NCI-H2196 (cell line): ENCODE measurements around the gene HDAC2.
"Not testable (repeated sequence)": the region's sequence is repeated elsewhere in the genome, so short reads cannot be mapped to it uniquely, and the experiment has no call there.

ENCODE experiments used
- DNase-seq: peaks from one replicate; lab custom pipeline; 2025; ENCODE audit not compliant: unreplicated experiment; lab: John Stamatoyannopoulos, UW

The HDAC2 gene

GRCh38 chr6:113976806-113977205 lies 5.9 kb upstream of the HDAC2 start:
- no peak for DNase-seq

DNA sequence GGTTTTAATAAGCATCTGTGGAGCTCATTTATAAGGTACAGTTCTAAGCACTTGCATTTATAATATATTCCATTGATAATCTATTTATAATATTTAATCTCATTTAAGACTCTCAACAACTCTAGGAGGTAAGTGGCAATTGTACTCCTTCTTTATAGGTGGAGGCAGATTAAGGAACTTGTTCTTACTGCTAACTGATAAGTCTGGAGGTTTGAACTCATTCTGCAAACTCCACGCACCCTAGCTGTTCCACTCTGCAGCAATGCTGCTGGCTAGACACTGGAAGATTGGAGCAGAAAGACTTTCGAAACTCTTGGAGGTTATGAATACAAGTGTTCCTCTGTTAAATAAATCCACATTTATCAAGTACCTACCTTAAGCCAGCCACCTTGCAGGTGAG lies 793 bp upstream of the HDAC2 start:
- no peak for DNase-seq

DNA sequence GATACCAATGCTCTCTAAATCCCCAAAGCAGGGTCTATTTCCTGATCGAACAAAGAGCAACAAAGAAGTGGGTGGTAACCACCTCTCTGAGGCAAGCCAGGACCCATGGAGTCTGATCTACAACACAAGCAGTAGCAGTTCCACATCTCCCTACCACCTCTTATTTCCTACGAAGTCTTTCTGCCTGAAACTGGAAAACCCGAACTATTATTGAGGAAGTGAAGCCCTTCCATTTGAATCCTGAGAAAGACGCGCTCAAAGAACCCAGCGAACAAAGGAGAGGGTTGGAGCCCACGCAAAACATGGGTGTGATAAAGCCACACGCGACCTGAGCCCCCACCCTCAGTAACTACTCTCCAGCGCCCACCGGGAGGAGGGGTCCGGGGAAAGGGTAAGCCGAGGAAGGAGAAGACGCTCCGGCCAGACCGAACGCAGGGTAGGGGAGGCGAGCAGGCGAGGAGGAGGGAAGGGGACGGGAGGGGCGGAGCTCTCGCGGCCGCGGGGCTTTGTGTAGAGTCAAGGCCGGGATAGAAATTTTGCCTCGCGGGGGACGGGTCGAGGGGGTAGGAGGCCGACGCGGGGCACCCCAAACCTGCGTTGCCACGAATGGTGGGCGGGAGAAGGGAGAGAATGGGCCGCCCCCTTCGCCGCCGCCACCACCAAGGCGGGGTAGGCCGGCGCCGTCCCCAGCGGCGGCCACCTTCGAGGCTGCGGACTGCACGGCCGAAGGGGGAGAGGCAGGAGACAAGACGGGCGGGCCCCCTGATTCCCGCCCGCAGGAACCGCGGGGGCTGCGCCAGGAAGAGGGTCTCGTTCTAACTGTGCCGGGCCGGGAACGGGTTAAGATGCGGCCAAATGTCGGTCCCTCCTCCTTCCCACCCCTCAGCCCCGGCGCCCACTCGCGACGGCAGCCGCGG lies 802 bp downstream of the HDAC2 start:
- DNase-seq: peak; percentile 15

- DNase-seq: no peak
Observed at GRCh38 chr6:113968472-113968871, 2.5 kb downstream of the HDAC2 start.

GRCh38 chr6:113967777-113968176 lies 3.2 kb downstream of the HDAC2 start:
- no peak for DNase-seq

GRCh38 chr6:113960795-113961194 lies 10.2 kb downstream of the HDAC2 start:
- no peak for DNase-seq

DNA sequence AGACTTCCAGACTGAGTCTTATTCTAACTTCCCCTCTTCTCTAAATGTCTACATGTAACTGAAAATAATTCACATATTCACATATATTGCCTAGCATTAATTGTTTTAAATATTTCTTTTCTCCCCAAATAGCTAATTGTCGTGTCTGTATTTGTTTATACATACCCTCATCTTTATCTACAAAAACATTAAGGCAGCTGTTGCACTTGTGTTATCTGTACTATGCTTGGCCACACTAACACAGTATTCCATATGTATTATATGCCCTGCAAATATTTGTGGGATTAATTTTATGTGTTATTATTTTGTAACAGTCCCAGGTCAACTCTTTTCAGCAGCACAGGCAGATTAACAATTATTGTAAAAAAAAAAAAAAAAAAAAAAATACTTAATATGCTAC lies 11.7 kb downstream of the HDAC2 start:
- no peak for DNase-seq

- DNase-seq: no peak
Observed at GRCh38 chr6:113954653-113955052, 16.3 kb downstream of the HDAC2 start.

DNA sequence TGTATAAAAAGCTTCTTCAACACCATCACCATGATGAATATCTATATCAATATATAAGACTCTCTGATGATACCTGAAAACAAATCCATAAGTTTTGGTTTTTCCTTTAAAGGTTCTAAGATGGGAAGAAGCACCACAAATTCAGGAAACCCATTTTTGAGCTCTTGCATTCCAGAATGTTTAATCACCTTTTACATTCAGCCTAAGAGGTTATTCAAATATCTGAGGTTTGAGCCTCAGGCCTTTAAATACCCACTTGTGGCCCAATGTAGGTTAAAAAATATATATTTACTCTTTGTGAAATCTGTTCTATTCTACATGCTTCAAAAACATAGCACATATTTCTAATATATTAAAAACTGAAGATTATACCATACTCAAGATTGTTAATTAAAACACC lies 17.6 kb downstream of the HDAC2 start:
- no peak for DNase-seq

DNA sequence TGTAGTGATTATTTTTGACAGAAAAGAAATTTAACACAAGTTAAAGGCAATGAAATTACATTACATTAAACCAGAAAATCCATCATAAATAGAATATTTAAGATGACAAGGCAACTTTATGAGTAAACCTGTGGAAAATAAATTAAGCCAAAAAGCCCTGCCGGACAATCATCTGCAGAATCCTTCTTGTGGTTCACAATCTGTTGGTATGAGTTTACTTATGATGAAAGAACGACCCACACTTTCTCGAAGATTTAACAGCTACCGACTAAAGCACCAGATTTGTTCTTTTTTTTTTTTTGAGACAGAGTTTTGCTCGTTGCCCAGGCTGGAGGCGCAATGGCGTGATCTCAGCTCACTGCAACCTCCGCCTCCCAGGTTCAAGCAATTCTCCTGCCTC lies 21.4 kb downstream of the HDAC2 start:
- DNase-seq: no peak

DNA sequence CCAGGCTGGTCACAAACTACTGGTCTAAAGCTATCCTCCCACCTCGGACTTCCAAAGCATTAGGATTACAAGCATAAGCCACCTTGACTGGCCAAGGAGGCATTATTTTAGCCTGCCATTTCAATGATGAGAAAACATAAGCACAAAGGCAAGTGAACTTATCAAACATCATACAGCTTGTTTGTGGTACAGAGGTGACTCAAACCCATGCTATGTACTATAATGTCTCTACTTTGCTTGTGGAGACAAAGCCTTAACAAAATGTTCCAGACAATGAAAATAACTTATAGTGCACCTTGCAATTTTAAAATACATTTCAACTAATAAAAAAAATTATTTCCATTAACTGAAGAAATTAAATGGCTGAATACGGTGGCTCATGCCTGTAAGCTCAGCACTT lies 26.2 kb downstream of the HDAC2 start:
- DNase-seq: no peak

DNA sequence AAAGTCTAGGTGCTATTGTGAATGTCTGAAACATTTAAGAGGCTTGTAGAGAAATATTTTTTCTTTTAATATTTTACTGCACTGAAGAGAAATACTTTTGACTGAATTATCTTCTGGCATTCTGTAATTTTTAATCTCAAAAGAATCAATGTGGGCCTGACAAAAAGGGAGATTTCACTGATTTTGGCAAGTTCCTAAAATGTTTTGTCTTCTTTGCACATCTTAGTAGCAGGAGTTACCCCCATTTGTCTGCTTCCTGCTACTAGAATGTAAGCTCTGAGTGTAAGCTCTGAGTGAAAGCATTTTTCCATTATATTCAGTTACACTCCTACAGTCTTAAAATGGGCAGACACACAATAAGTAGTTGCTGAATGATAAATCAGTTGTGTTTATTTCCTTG lies 31.1 kb downstream of the HDAC2 start:
- DNase-seq: no peak

- peak; percentile 61 for DNase-seq
Observed at GRCh38 chr6:113936093-113936934, 34.6 kb downstream of the HDAC2 start.

- DNase-seq: no peak
Observed at GRCh38 chr6:113934101-113934500, 36.8 kb downstream of the HDAC2 start.

DNA sequence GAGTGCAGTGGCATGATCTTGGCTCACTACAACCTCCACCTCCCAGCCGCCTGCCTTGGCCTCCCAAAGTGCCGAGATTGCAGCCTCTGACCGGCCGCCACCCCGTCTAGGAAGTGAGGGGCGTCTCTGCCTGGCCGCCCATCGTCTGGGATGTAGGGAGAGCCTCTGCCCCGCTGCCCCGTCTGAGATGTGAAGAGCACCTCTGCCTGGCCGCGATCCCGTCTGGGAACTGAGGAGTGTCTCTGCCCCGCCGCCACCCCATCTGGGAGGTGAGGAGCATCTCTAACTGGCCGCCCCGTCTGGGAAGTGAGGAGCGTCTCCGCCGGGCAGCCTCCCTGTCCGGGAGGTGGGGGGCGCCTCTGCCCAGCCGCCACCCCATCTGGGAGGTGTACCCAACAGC lies 39.0 kb downstream of the HDAC2 start:
- not testable (repeated sequence) for DNase-seq

DNA sequence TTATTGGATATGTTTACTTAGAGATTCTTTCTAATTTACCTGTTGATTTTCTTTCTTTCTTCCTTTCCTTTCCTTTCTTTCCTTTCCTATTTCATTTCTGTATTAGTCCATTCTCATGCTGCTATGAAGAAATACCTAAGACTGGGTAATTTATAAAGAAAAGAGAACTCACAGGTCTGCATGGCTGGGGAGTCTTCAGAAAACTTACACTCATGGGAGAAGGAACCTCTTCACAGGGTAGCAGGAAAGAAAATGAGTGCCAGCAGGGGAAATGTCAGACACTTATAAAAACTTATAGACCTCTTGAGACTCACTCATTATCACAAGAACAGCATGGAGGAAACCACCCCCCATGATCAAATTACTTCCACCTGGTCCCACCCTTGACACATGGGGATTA lies 40.8 kb downstream of the HDAC2 start:
- DNase-seq: no peak

DNA sequence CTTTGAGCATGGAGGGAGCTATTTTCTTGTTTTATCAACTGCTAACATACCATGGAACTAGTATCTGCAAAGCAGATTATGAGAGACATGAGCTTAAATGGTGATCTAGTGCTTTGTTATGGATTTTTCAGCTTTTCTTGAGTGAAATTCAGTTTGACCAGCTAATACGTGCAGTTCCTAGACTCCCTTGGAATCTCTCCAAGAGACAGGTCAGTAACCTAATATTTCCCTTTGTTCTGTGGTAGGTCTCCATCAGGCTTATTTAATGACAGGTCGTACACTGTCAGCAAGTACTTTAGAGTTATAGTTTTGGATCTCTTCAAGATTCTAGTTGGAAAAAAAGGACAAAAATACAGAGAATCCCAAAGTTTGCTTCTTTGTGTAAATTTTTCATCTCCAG lies 43.9 kb downstream of the HDAC2 start:
- DNase-seq: peak; percentile 25

DNA sequence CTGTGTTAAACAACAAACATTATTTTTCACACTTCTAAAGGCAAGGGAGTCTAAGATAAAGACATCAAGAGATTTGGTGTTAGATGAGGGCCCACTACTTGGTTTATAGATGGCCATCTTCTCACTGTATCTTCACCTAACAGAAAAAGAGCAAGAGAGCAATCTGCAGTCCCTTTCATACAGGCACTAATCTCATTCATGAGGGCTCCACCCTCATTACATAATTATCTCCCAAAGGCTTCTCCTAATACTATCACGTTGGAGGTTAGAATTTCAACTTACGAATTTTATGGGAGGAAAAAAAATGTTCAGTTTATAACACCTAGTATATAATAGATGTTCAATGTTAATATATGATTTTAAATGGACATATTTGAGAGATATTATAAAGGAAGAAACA lies 45.6 kb downstream of the HDAC2 start:
- no peak for DNase-seq

GRCh38 chr6:113924312-113924723 lies 46.6 kb downstream of the HDAC2 start:
- no peak for DNase-seq

DNA sequence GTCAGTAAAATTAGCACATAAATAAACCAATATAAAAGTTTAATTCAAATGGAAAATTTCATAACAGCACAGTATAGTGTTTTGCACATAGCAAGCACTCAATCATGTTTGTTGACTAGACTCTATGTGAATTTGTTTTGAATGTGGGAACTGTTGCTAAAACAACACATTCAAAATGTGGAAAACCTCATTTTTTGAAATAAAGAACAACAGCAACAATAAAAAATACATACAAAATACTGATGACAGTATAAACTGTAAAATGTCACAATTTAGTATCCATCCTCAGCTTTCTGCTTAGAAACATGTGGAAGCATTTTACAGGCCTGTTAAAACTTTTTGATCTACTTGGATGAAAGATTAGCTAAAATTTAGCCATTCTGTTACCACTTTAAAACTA lies 47.4 kb downstream of the HDAC2 start:
- DNase-seq: no peak

DNA sequence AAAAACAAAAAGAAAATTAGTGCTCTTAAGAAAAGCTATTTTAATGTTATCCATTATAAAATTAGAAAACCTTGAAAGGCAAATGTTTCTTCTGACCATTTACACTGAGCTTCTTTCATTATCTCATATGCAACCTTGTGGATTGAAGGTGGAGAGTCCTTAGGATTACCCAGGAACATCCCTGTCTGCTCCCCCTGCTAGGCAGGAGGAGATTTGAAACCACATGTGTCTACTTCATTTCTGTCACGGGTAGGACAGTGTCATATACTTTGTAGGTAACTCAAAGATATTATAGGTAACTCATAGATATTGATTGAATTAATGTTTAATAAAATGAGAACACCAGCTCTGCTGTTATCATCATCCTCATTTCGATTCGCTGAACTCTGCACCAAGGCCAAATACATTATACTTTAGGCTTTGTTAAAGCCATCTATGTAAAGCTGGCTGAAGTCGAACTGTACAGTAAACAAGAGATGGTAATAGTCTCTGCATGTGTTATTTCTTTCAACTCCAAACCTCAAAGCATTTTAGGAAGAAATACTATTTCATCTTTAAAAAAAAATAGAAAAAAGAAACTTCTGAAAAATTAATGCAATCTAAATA lies 49.5 kb downstream of the HDAC2 start:
- no peak for DNase-seq
